Smooth muscle cell (in vitro differentiated cells): ENCODE results near the gene CDK5RAP1. TPM values are rescaled to one million over a fixed set of nuclear protein-coding genes. Genes with fewer than 3 reads are reported as not detected.

Source experiments
- DNase-seq: peaks from one replicate; lab custom pipeline; 2025; ENCODE audit not compliant: unreplicated experiment; lab: John Stamatoyannopoulos, UW
- H2AFZ ChIP-seq: fragments of 200-600 bp; sonication (generic); 2 replicates; pipeline ENCODE4 v1.6.0; 2016; ENCODE audit warnings: antibody characterized with exemption, low read depth, mild to moderate bottlenecking
- H3F3A ChIP-seq: fragments of 200-600 bp; sonication (generic); 2 replicates; pipeline ENCODE4 v1.6.0; 2017; ENCODE audit warnings: antibody characterized with exemption, low read depth
- H3K27ac ChIP-seq: fragments of 200-600 bp; sonication (generic); 2 replicates; pipeline ENCODE4 v1.5.1; 2016; ENCODE audit warnings: low read depth, mild to moderate bottlenecking
- H3K27me3 ChIP-seq: fragments of 200-600 bp; sonication (generic); 2 replicates; pipeline ENCODE4 v1.6.1; 2016; ENCODE audit warnings: low read depth, mild to moderate bottlenecking
- H3K36me3 ChIP-seq: fragments of 200-600 bp; sonication (generic); 2 replicates; pipeline ENCODE4 v1.5.1; 2016; ENCODE audit warnings: low read depth
- H3K4me1 ChIP-seq: fragments of 200-600 bp; sonication (generic); 2 replicates; pipeline ENCODE4 v1.5.1; 2016; ENCODE audit warnings: low read depth
- H3K4me2 ChIP-seq: fragments of 200-600 bp; sonication (generic); 2 replicates; pipeline ENCODE4 v1.6.0; 2016; ENCODE audit warnings: mild to moderate bottlenecking
- H3K4me3 ChIP-seq: fragments of 200-600 bp; sonication (generic); 2 replicates; pipeline ENCODE4 v1.5.1; 2016; ENCODE audit warnings: mild to moderate bottlenecking
- H3K79me2 ChIP-seq: fragments of 200-600 bp; sonication (generic); 2 replicates; pipeline ENCODE4 v1.6.0; 2016; ENCODE audit warnings: low read depth, mild to moderate bottlenecking
- H3K9ac ChIP-seq: fragments of 200-600 bp; sonication (generic); 2 replicates; pipeline ENCODE4 v1.6.0; 2016; ENCODE audit warnings: low read depth
- H3K9me3 ChIP-seq: fragments of 200-600 bp; sonication (generic); replicated peaks from 2 replicates; pipeline ENCODE4 v1.5.1; 2016; ENCODE audit warnings: low read depth
- H4K20me1 ChIP-seq: fragments of 200-600 bp; sonication (generic); 2 replicates; pipeline ENCODE4 v1.6.0; 2016; ENCODE audit warnings: low read depth
- CTCF ChIP-seq: fragments of 200-600 bp; sonication (generic); IDR thresholded peaks from 2 replicates; pipeline ENCODE4 v1.5.1; 2017; ENCODE audit warnings: borderline replicate concordance, mild to moderate bottlenecking, antibody characterized with exemption; ENCODE audit not compliant: insufficient read depth, poor library complexity, severe bottlenecking
- WGBS: methylation state at CpG from one replicate; pipeline ENCODE4 v1.1.7; 2016; ENCODE audit warnings: low lambda C conversion rate; 5-methylcytosine and 5-hydroxymethylcytosine counted together
- polyA plus RNA-seq: library from polyadenylated mRNA; unstranded; fragments of >200 nt; fragmentation: Nextera tagmentation; extraction: Ambion mirVana; gene quantifications from 2 replicates; pipeline ENCODE4 v1.2.1, GENCODE V29; 2016
- total RNA-seq: library from RNA; depleted of rRNA; stranded (reverse); fragments of >200 nt; gene quantifications from 2 replicates; pipeline ENCODE4 v1.2.3, GENCODE V29; 2014

CDK5RAP1 gene
- total and polyA plus RNA-seq, 2 experiments from 2014 or later: 29.5 to 54.7 TPM

DNA sequence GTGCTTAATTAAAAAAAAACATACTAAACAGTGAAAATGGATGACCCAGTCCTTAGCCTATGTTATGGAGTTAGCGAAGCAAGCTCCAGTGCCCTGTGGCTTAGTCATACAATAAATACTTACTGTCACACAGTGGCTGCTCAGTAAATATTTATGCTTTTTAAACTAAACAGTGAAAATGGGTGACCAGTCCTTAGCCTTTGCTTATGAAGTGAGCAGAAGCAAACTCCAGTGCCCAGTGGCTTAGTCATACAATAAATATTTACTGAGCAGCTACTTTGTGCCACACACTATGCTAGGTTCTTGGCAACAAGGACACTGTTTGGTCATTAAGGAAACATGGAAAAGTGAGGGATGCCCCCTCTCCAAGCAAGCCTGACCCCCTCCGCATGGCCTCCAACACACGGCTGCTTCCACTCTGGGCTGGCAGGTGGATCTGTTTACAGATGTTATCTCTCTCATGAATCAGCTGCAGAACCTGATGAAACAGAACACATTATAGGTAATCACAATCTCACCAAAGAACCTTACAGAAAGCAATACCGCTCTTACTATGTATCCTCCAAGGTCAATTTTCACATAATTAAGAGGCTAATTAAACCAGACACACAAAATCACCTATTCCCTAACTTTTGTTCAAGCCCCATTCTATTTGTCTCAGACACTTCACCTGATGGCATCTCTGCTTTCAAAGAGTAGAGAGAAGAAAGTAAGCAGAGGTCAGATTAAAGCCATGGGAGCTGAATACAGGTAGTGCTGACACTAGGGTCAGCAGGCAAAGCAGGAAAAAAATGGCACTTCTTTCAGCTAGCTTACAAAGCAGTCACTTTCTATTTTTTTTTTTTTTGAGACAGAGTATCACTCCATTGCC, 27.3 kb downstream of the CDK5RAP1 start:
- DNase-seq: no peak
- Histone ChIP-seq H3K9me3 (no peaks in the 10 kb centered on the region), H3K27ac (peak overlapping the region; percentile 91), H4K20me1 (no peaks in the 10 kb centered on the region), H3K4me3 (no peak overlapping the region), H3K9ac (peak overlapping the region; percentile 61), H3K4me1 (no peaks in the 10 kb centered on the region), H3K4me2 (peak overlapping the region; percentile 28), H3K36me3 (peaks cover 19% of the 10 kb centered on the region), H3K27me3 (no peaks in the 10 kb centered on the region), H3K79me2 (no peaks in the 10 kb centered on the region), H3F3A (peaks cover 4% of the 10 kb centered on the region), H2AFZ (no peak overlapping the region)
- no peak for TF ChIP-seq CTCF
- 61% methylated on average over 4 of the region's 4 CpGs for WGBS

DNA sequence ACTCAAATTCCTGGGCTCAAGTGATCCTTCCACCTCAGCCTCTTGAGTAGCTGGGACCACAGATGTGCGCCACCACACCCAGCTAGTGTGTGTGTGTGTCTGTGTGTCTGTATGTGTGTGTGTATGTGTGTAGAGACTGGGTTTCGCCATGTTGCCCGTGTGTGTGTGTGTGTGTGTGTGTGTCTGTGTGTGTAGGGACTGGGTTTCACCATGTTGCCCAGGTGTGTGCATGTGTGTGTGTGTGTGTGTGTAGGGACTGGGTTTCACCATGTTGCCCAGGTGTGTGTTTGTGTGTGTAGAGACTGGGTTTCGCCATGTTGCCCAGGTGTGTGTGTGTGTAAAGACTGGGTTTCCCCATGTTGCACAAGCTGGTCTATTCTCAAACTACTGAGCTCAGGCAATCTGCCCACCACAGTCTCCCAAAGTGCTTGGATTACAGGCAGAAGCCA, 28.3 kb downstream of the CDK5RAP1 start:
- Histone ChIP-seq H3K36me3 (peaks cover 15% of the 10 kb centered on the region), H3K4me3 (no peak overlapping the region), H3K9me3 (no peaks in the 10 kb centered on the region), H3K9ac (peak overlapping the region; percentile 6), H4K20me1 (no peaks in the 10 kb centered on the region), H3K27ac (peak overlapping the region; percentile 91), H3K4me1 (no peaks in the 10 kb centered on the region), H3K4me2 (peak overlapping the region; percentile 28), H3F3A (peaks cover 4% of the 10 kb centered on the region), H3K27me3 (no peaks in the 10 kb centered on the region), H2AFZ (no peak overlapping the region), H3K79me2 (no peaks in the 10 kb centered on the region)
- TF ChIP-seq CTCF: no peak
- 82% methylated on average over 4 of the region's 4 CpGs for WGBS
- DNase-seq: no peak

DNA sequence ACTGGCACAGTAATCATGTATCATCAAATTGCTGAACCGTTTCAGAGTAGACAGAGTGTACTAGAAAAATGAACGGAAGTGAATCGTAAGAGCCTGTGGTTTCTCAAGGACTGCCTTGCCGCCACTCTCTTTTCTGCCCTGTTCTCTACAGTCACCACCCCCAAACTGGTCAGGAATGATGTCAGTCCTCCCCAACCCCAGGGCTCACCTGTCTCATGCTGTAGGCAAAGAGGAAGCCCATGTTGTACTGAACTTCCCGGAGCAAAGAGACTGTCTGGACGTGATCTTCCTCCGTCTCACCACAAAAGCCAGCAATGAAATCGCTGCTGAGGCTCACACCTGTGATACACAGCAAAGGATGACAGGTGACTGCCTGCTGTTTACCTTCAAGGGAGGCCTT, 31.0 kb downstream of the CDK5RAP1 start:
- Histone ChIP-seq H2AFZ (no peak overlapping the region), H3F3A (peaks cover 4% of the 10 kb centered on the region), H3K9me3 (no peaks in the 10 kb centered on the region), H3K27me3 (no peaks in the 10 kb centered on the region), H3K4me2 (no peak overlapping the region), H3K36me3 (peaks cover 26% of the 10 kb centered on the region), H3K27ac (no peak overlapping the region), H4K20me1 (no peaks in the 10 kb centered on the region), H3K4me3 (no peak overlapping the region), H3K79me2 (no peaks in the 10 kb centered on the region), H3K4me1 (no peaks in the 10 kb centered on the region), H3K9ac (no peak overlapping the region)
- no peak for DNase-seq
- TF ChIP-seq CTCF: no peak
- 90% methylated on average over 8 of the region's 8 CpGs for WGBS

DNA sequence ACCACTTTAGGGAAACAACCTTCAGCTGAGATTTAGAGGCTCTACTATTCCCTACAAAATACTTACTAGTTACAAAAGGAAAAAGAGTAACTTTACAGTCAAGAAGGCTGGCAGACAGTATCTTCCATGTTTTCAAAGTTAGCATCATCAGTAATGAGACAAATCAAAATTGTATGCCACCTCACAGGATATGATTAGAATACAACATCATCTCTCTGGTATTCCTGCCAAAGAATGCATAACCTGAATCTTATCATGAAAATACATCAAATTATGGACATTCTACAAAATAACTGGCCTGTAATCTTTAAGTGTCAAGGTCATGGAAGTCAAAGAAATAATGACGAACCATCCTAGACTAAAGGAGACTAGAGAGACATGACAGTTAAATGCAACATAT, 38.4 kb downstream of the CDK5RAP1 start:
- H3F3A ChIP-seq: no peaks in the 10 kb centered on the region

More for the DNA sequence above, 38.4 kb downstream of the CDK5RAP1 start:
- no peak for TF ChIP-seq CTCF
- DNase-seq: no peak
- Histone ChIP-seq H3K36me3 (peaks cover 50% of the 10 kb centered on the region), H3K4me3 (no peak overlapping the region), H3K27ac (no peak overlapping the region), H2AFZ (no peak overlapping the region), H3K9ac (no peak overlapping the region), H3K79me2 (no peaks in the 10 kb centered on the region), H4K20me1 (no peaks in the 10 kb centered on the region), H3K27me3 (no peaks in the 10 kb centered on the region), H3K4me2 (no peak overlapping the region), H3K9me3 (no peaks in the 10 kb centered on the region), H3K4me1 (no peaks in the 10 kb centered on the region)
- WGBS: 92% methylated on average over 1 of the region's 1 CpG
